ENCODE results near the gene PRKCD.

The PRKCD gene

GRCh38 chr3:53213276-53213675 lies 52.3 kb downstream of the PRKCD start:
- no peak for DNase-seq

GRCh38 chr3:53215816-53216215 lies 54.8 kb downstream of the PRKCD start:
- no peak for DNase-seq

GRCh38 chr3:53216723-53217122 lies 55.7 kb downstream of the PRKCD start:
- no peak for DNase-seq

- no peak for DNase-seq
Observed at GRCh38 chr3:53217175-53217574, 56.2 kb downstream of the PRKCD start.

GRCh38 chr3:53218131-53218530 lies 57.1 kb downstream of the PRKCD start:
- DNase-seq: peak in 2 of 51 donors; percentile 14 to 16

- peak in 49 of 51 donors; percentile 7 to 90 (median 65) for DNase-seq
Observed at GRCh38 chr3:53219895-53220483, 59.0 kb downstream of the PRKCD start.

- no peak for DNase-seq
Observed at GRCh38 chr3:53221345-53221744, 60.3 kb downstream of the PRKCD start.

GRCh38 chr3:53221827-53222182 lies 60.8 kb downstream of the PRKCD start:
- no peak for DNase-seq

GRCh38 chr3:53222183-53222901 lies 61.3 kb downstream of the PRKCD start:
- DNase-seq: no peak

- DNase-seq: no peak
Observed at GRCh38 chr3:53223025-53223424, 62.0 kb downstream of the PRKCD start.

GRCh38 chr3:53223541-53223966 lies 62.5 kb downstream of the PRKCD start:
- no peak for DNase-seq

GRCh38 chr3:53224026-53224425 lies 63.0 kb downstream of the PRKCD start:
- no peak for DNase-seq

GRCh38 chr3:53224536-53224935 lies 63.5 kb downstream of the PRKCD start:
- no peak for DNase-seq

GRCh38 chr3:53225181-53225580 lies 64.2 kb downstream of the PRKCD start:
- no peak for DNase-seq

GRCh38 chr3:53225651-53226050 lies 64.6 kb downstream of the PRKCD start:
- no peak for DNase-seq

- DNase-seq: no peak
Observed at GRCh38 chr3:53226142-53226840, 65.3 kb downstream of the PRKCD start.

- no peak for DNase-seq
Observed at GRCh38 chr3:53226841-53227407, 65.9 kb downstream of the PRKCD start.

GRCh38 chr3:53227993-53228885 lies 67.2 kb downstream of the PRKCD start:
- no peak for DNase-seq

GRCh38 chr3:53229171-53229570 lies 68.2 kb downstream of the PRKCD start:
- DNase-seq: no peak

- no peak for DNase-seq
Observed at GRCh38 chr3:53229606-53230005, 68.6 kb downstream of the PRKCD start.

GRCh38 chr3:53230041-53230621 lies 69.1 kb downstream of the PRKCD start:
- DNase-seq: no peak

Data from hypothalamus (tissue), 51 donors.